Measurements from ENCODE around the gene RABGAP1L.

DNA sequence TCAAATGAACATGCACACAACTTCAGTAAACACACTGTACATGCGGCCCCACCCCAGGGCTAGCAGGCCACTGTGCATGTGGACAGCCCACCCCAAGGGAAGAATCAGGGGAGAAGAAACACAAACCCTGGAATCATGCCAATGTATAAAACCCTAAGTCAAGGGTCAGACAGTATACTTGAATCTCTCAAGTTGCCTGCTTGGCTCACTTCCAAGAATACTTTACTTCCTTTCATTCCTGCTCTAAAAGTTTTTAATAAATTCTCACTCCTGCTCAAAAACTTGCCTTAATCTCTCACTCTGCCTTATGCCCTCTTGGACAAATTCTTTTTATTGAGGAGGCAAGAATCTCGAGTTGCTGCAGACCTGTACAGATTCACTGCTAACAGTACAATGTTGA, 609.2 kb downstream of the RABGAP1L start:
- TF ChIP-seq, protein P1, sequence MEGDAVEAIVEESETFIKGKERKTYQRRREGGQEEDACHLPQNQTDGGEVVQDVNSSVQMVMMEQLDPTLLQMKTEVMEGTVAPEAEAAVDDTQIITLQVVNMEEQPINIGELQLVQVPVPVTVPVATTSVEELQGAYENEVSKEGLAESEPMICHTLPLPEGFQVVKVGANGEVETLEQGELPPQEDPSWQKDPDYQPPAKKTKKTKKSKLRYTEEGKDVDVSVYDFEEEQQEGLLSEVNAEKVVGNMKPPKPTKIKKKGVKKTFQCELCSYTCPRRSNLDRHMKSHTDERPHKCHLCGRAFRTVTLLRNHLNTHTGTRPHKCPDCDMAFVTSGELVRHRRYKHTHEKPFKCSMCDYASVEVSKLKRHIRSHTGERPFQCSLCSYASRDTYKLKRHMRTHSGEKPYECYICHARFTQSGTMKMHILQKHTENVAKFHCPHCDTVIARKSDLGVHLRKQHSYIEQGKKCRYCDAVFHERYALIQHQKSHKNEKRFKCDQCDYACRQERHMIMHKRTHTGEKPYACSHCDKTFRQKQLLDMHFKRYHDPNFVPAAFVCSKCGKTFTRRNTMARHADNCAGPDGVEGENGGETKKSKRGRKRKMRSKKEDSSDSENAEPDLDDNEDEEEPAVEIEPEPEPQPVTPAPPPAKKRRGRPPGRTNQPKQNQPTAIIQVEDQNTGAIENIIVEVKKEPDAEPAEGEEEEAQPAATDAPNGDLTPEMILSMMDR (IDR thresholded peaks at IDR 0.05; ENCODE audit: low read depth, low read length, missing input control): no peak
- no peak for TF ChIP-seq EGR1 (IDR thresholded peaks at IDR 0.05; ENCODE audit: low read depth in 2 of 2)
- TF ChIP-seq, protein P2, sequence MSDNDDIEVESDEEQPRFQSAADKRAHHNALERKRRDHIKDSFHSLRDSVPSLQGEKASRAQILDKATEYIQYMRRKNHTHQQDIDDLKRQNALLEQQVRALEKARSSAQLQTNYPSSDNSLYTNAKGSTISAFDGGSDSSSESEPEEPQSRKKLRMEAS (IDR thresholded peaks at IDR 0.05): no peak
- no peak for TF ChIP-seq SP1 (IDR thresholded peaks at IDR 0.05)

All from liver (tissue), 3 donors.